DMS 273 (cell line): ENCODE data around the gene DPF3.
A peak's percentile ranks its signal among the peaks of the same experiment; 100 is the strongest.
"Not testable (repeated sequence)": the region's sequence is repeated elsewhere in the genome, so short reads cannot be mapped to it uniquely, and the experiment has no call there.

Experiments
- DNase-seq: peaks from one replicate; lab custom pipeline; 2025; ENCODE audit not compliant: unreplicated experiment; lab: John Stamatoyannopoulos, UW

The DPF3 gene

GRCh38 chr14:72881543-72881942, 12.4 kb downstream of the DPF3 start:
- DNase-seq: no peak

- DNase-seq: no peak
These were observed 13.1 kb downstream of the DPF3 start for GRCh38 chr14:72880820-72881219.

GRCh38 chr14:72880164-72880563, 13.7 kb downstream of the DPF3 start:
- DNase-seq: peak; percentile 57

- DNase-seq: no peak
These were observed 14.5 kb downstream of the DPF3 start for GRCh38 chr14:72879431-72879830.

GRCh38 chr14:72878746-72879145, 15.2 kb downstream of the DPF3 start:
- no peak for DNase-seq

DNA sequence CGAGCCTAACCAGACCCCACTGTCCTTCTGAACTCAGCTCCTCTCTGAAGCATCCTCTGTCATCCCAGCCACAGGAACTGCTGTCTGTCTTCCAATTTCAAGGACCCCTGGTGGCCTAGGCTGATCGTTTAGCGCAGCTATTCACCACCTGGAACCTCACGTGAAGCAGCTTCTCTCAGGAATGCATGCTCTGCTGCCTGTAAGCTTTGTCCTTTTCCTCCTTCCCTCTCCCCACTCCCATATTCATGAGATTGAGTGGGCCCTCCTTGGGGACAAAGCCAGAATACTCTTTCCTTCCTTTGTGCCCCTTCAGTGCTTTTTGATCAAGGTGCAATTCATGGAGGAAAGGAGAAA, 17.2 kb downstream of the DPF3 start:
- peak; percentile 56 for DNase-seq

DNA sequence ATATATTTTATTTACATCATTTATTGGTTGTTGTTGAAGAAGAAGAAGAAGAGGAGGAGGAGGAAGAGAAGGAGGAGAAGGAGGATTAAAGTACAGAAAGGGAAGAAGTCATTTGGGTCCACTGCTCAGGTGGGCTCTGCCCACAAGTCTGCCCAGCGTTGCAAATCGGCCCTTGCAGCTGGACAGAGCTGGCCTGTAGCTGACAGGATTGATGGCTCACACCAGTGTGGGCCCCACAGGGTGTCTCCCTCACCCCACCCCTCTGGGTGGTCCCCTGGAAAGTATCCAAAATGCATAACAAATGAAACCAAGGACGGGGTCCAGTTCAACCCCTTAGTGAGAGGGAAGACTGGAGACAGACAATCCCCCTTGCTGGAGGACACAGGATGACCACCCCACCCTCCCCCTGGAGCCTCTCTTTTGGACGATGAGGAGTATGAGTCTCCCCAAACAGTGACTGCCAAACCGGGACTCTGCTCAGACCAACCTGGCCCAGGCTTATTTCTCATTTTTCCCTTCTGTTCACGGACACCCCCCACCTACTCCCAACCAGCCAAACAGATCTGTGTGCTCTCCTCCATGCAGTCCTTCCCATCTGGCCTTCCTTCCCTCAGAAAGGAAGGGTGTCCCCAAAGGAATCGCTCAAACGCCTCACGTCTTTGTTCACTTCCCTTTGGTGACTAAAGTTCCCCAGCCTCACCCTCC, 17.7 kb downstream of the DPF3 start:
- peak; percentile 56 for DNase-seq

GRCh38 chr14:72870878-72871277, 23.0 kb downstream of the DPF3 start:
- not testable (repeated sequence) for DNase-seq

GRCh38 chr14:72869407-72870329, 24.2 kb downstream of the DPF3 start:
- no peak for DNase-seq

DNA sequence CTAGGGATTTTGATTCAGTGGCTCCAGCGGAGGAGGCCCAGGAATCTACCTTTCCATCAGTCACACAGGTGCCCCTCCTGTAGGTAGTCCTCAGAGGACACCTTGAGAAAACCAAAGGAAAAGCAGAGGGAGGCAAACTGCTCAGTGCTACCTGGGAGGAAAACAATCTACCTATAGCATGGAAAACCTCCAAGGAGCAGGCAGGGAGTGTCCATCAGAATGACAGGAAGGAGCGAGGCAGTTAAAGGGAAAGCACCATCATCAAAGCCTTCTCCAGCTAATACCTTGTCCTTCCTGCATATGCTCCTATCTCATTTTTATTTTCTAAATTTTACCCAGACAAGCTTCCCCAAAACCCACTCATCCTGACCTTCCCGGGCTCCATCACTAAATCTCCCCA, 25.4 kb downstream of the DPF3 start:
- DNase-seq: no peak

DNA sequence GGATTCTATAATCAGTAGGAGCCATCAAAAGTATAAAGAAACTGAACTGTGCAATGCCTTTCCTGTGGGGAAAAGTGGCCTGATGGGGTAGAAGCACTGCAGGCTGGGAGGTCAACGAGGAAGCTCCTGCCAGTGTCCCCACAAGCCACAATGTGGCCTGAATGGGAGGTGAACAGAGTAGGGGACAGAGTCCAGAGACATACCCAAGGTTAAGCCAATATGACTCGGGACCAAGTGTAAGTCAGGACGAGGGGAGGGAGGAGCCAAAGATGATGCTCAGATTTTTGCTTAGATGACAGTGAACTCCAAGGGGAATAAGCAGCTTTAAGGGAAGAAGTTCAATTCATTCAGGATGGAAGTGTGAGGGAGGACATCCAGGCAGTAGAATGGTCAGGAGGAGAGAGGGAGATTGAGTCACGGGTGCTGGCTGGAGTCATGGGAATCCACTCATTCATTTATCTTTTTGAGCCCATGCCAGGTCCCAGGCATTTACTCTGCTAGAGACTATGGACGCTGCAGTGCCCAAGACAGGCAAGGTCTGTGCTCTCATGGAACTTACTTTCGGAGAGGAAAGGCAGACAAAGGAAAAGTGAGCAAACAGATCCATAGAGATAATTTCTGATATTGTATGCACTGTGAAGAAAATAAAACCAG, 29.1 kb downstream of the DPF3 start:
- DNase-seq: no peak

GRCh38 chr14:72863216-72864006, 30.5 kb downstream of the DPF3 start:
- DNase-seq: no peak

GRCh38 chr14:72856530-72857266, 37.2 kb downstream of the DPF3 start:
- no peak for DNase-seq

DNA sequence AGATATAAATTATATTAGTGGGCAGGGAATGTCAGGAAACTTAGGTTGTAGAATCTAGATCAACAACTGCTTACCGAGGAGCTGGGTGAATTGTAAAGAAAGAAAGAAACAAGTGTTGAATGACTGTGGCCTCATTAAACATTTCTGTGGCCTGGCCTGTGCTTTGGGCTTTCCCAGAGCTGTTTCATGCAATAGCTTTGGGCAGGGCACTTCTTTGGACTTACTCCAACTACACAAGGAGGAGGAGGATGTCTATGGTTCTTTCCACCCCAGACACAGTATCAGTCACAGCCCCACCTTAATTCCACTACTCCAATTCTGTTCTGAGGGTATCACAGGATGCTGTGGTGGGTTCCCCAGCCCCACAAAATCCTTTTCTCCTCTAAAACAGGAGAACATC, 38.0 kb downstream of the DPF3 start:
- DNase-seq: no peak

DNA sequence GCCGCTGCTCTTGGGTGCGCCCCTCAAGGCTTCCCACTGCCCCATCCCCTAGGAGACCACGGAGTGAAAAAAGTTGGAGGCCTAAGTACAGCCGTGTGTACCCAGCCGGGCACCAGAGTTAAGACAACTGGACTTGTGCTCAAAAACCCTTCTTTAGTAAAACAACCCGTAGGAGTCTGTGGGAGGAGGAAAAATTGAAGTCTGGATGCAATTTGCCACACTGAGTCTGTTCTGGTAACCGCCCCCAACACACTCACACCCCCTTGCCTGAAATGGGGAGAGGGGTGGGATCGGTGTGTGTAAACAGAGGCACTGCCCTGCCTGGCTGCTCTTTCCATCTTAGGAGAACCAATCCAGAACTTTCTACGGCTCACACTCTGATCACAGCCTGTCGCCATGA, 41.7 kb downstream of the DPF3 start:
- no peak for DNase-seq

- DNase-seq: no peak
These were observed 42.3 kb downstream of the DPF3 start for GRCh38 chr14:72851635-72852034.

DNA sequence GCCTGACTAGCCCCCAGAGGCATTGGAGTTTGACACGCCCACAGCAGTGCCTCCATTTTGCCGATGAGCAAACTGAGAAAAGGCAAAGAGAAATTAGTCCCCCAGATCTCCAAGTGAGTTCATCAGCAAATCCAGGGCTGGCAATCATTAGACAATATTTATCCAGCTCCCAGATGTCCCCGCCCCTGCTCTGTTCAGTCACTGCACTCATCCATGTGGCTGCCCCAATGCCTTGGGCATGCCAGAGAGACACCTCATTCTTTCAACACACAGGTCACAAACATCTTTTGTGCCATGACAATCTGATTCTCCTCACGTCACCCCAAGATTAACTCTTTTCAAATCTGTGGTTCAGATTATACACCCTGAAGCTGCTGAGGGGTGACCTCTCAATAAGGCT, 43.5 kb downstream of the DPF3 start:
- no peak for DNase-seq

- no peak for DNase-seq
These were observed 44.7 kb downstream of the DPF3 start for GRCh38 chr14:72849222-72849621.

- DNase-seq: peak; percentile 25
These were observed 46.2 kb downstream of the DPF3 start for GRCh38 chr14:72847721-72848120.

DNA sequence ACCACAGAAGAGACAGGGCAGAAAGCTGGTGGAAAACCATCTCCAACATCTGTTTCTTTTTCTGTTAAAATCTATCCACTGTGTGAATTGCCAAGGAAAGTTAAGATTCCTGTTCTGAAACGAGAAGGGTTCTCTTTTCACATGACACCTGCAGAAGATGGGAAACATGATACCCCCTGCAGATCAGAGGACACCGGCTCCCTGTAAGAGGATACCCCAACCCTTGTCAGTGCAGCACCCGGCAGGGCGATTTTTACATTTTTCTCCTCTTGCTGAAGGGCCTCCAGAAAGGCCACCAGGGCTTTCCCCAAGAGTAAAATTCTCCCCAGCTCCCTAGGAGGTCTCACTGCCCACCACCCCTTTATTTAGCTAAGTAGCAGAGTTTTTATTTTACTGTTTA, 48.2 kb downstream of the DPF3 start:
- DNase-seq: no peak
